HT-29 (cell line): ENCODE results near the gene RAB3GAP2. TPM values are rescaled to one million over a fixed set of nuclear protein-coding genes. Genes with fewer than 3 reads are reported as not detected.
"Not testable (repeated sequence)": the region's sequence is repeated elsewhere in the genome, so short reads cannot be mapped to it uniquely, and the experiment has no call there.

ENCODE experiments used
- DNase-seq: peaks from one replicate; pipeline ENCODE4 v3.0.0-alpha.2; 2015; ENCODE audit warnings: low spot score
- total RNA-seq: library from RNA; depleted of rRNA; stranded (reverse); fragments of >200 nt; shearing (Covaris generic); gene quantifications from 2 replicates; pipeline ENCODE4 v1.2.3, GENCODE V29; 2014

RAB3GAP2 gene
- total RNA-seq, 1 experiment from 2014 or later, result 8.7 TPM

- no peak for DNase-seq
Measured at GRCh38 chr1:220290140-220290761, 18.0 kb upstream of the RAB3GAP2 start.

DNA sequence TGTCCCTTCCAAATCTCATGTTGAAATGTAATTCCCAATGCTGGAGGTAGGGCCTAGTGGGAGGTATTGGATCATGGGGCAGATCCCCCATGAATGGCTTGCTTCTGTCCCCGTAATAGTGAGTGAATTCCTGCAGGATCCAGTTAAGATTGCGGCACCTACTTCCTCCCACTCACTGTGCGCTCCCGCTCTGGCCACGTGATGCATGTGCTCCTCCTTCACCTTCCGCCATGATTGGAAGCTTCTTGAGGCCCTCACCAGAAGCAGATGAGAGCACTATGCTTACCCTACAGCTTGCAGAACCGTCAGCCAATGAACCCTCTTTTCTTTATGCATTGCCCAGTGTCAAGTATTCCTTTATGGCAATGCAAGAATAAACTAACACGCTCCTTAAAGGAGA is 14.9 kb upstream of the RAB3GAP2 start:
- DNase-seq, result no peak

- DNase-seq, result no peak
Measured at GRCh38 chr1:220283625-220284024, 11.4 kb upstream of the RAB3GAP2 start.

- peak; percentile 50 for DNase-seq
Measured at GRCh38 chr1:220281159-220281574, 8.9 kb upstream of the RAB3GAP2 start.

GRCh38 chr1:220280249-220280648 is 8.0 kb upstream of the RAB3GAP2 start:
- DNase-seq, result no peak

GRCh38 chr1:220278991-220279390 is 6.7 kb upstream of the RAB3GAP2 start:
- DNase-seq, result no peak

- no peak for DNase-seq
Measured at GRCh38 chr1:220275430-220275829, 3.2 kb upstream of the RAB3GAP2 start.

DNA sequence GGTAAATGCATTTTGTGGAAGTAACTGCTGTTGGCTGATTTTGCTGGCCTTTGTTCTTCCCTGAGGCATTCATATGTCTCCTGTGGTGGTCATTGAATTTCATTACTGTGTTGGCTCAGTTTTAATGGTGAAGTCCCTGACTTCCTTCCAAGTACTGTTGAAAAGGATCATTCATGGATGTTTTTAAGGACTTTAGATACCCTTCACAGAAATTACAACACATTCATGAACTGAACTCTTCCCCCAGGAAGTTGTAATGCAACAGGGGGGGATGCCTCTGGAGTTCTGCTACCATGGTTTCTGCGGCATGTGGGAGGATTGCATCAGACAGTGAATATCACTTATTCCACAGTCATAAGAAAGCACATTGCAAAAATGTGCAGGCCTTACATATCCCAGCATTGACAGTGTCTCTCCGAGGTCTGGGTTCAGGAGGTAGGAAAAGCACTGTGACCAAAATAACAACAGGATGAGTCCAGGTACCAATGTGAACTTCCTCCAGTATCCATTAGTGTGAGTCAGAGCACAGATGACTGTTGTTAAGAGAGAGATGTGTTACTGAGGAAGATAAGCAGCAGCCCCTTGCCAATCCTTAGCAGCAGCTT is 2.1 kb upstream of the RAB3GAP2 start:
- no peak for DNase-seq

DNA sequence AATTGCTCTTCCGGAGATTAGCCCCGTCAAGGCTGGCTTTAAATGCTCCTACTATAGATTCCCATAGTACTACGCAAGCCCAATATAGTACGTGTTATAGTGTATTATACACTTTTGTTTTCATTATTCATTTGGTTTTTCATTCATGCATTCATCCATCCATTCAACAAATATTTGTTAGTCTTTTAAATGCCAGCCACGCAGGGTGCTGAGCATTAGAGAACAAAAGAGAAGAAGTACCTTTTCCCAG is 513 bp upstream of the RAB3GAP2 start:
- no peak for DNase-seq

GRCh38 chr1:220271706-220272046 is 577 bp downstream of the RAB3GAP2 start:
- DNase-seq, result no peak

DNA sequence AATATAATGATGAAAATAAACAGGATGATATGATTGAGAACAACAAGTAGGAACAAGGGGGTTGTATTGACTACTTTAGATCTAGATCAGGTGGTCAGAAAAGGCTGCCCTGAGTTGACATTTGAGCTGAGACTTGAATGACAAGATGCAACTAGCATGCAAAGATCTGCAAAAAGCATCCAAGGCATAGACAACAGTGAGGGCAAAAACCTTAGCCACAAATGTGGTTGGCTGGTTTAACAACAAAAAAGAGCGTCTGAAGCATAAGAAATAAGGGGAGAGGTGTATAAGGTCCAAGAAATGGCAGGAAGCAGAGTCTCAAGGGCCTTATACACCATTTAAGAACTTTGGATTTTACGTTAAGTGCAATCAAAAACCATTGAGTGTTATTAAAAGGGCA is 3.2 kb downstream of the RAB3GAP2 start:
- DNase-seq, result no peak

DNA sequence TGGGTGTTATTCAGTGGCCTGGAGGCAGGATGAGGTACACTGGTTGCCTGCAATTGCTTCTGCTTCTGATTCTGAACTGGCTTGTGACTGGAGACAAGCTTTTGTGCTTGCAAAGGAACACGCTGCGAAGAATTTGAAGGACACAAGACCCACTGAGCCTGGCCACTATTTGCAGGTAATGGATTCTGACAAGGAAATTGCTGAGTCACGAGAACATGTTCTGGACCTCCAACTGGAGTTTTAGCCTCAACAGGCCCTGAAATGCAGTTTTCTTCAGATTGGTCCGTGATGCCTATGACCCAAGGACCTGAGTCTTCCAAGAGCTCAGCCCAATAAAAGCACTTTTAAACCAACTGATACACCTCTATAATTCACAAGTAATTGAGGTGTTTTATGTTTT is 4.6 kb downstream of the RAB3GAP2 start:
- no peak for DNase-seq

DNA sequence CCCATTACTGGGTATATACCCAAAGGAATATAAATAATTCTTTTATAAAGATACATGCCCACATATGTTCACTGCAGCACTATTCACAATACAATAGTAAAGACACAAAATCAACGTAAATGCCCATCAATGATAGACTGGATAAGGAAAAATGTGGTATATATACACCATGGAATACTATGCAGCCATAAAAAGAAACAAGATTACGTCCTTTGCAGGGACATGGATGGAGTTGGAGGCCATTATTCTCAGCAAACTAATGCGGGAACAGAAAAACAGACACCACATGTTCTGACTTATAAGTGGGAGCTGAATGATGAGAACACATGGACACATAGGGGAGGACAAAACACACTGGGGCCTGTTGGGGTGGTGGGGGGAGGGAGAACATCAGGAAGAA is 12.0 kb downstream of the RAB3GAP2 start:
- DNase-seq, result not testable (repeated sequence)

GRCh38 chr1:220259756-220260155 is 12.5 kb downstream of the RAB3GAP2 start:
- DNase-seq, result not testable (repeated sequence)

DNA sequence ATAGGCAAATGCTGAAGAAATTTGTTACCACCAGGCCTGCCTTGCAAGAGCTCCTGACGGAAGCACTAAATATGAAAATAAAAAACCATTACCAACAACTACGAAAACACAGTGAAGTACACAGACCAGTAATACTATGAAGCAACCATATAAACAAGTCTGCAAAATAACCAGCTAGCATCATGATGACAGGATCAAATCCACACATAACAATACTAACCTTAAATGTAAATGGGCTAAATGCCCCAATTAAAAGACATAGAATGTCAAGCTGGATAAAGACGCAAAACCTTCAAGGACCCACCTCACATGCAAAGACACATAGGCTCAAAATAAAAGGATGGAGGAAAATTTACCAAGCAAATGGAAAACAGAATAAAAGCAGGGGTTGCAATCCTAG is 16.1 kb downstream of the RAB3GAP2 start:
- not testable (repeated sequence) for DNase-seq

GRCh38 chr1:220255204-220255603 is 17.0 kb downstream of the RAB3GAP2 start:
- DNase-seq, result no peak

DNA sequence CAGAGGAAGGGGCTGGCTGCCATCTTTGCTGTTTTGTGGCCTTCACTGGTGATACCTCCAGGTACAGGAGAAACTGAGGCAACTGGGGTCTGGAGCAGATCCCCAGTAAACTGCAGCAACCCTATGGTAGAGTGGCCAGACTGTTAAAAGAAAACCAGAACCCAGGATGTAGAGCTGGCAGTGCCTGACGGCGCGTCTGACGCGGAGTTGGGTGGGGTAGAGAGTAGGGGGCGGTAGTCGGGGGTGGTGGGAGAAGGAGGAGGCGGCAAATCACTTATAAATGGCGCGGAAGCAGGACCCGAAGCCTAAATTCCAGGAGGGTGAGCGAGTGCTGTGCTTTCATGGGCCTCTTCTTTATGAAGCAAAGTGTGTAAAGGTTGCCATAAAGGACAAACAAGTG is 19.0 kb downstream of the RAB3GAP2 start:
- not testable (repeated sequence) for DNase-seq

GRCh38 chr1:220251272-220251671 is 21.0 kb downstream of the RAB3GAP2 start:
- DNase-seq, result no peak

DNA sequence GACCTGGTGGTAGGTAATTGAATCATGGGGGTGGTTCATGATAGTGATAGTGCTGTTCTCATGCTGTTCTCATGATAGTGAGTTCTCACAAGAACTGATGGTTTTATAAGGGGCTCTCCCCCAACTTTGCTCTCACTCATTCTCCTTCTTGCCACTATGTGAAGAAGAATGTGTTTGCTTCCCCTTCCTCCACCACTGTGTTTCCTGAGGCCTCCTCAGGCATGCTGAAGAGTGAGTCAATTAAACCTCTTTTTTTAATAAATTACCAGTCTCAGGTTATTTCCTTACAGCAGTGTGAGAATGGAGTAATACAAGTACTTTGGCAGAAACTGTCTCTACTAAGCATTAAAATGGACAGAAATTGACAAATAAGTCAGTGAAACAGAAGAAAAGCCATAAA is 21.6 kb downstream of the RAB3GAP2 start:
- DNase-seq, result no peak

DNA sequence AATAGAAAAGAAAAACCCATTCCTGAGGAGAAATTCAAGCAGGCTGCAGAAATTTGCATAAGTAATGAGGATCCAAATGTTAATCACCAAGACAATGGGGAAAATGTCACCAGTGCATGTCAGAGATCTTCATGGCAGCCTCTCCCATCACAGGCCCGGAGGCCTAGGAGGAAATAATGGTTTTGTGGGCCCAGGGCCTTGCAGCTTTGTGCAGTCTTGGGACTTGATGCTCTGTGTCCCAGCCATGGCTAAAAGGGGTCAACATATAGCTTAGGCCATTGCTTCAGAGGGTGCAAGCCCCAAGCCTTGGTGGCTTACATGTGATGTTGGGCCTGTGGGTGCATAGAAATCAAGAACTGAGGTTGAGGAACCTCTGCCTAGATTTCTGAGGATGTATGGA is 22.7 kb downstream of the RAB3GAP2 start:
- no peak for DNase-seq

GRCh38 chr1:220248715-220249265 is 23.5 kb downstream of the RAB3GAP2 start:
- not testable (repeated sequence) for DNase-seq

DNA sequence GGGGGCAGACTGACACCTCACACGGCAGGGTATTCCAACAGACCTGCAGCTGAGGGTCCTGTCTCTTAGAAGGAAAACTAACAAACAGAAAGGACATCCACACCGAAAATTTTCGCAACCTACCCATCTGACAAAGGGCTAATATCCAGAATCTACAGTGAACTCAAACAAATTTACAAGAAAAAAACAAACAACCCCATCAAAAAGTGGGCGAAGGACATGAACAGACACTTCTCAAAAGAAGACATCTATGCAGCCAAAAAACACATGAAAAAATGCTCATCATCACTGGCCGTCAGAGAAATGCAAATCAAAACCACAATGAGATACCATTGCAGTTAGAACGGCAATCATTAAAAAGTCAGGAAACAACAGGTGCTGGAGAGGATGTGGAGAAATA is 26.4 kb downstream of the RAB3GAP2 start:
- not testable (repeated sequence) for DNase-seq

- no peak for DNase-seq
Measured at GRCh38 chr1:220243947-220244346, 28.3 kb downstream of the RAB3GAP2 start.
